ENCODE data around the gene FUT2. TPM values are rescaled to one million over a fixed set of nuclear protein-coding genes. Genes with fewer than 3 reads are reported as not detected.

Gene FUT2
- polyA plus RNA-seq, 3 donors: not detected

DNA sequence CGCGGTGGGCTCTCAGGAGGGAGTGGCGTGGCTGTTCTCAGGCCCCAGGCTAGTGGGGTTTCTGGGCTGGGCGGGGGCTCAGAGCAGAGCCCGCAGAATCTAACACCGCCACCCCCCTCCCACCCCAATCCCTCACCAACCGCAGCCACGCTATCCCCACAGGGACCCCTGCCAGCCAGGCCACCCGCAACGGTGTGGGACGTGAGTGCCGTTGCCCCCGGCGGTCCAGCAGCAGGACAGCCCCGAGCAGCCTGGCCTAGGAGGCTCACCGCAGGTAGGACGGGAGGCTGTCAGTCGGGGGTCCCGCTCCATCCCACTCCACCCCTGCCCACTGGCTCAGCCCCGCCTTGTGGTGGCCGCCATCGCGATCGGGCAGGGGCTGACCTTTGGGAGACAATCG, 22.8 kb upstream of the FUT2 start, which contains the start of gene NTN5:
TSS of gene NTN5 (minus strand) at position 24 of the 400 bp plus-strand sequence. CDS start 2,031 bp downstream, outside the sequence.
- no peaks in the 10 kb centered on the region for H3K36me3 Mint-ChIP-seq
- intact Hi-C loops (cut with micrococcal nuclease): no loop called here
- WGBS (ENCODE audit: insufficient coverage): 94% methylated on average over 21 of the region's 25 CpGs
- no peaks in the 10 kb centered on the region for H3K9me3 ChIP-seq (replicated peaks in 1 of 2; ENCODE audit: control insufficient read depth in 1 of 2, insufficient read depth in 1 of 2, low read length in 2 of 2)
- H2AFZ ChIP-seq (ENCODE audit: insufficient read depth, low read depth, low read length, poor library complexity, severe bottlenecking): no peak within 1 kb of the TSS
- no peak for DNase-seq
- no peak within 1 kb of the TSS for H3K27ac Mint-ChIP-seq
- peaks cover 8% of the 10 kb centered on the region for H3K4me1 Mint-ChIP-seq
- no peaks in the 10 kb centered on the region for H4K20me1 ChIP-seq (ENCODE audit: insufficient read depth, low read length)
- H3K79me2 ChIP-seq (ENCODE audit: insufficient read depth, low read length): no peaks in the 10 kb centered on the region
- no peaks in the 10 kb centered on the region for H3K27me3 ChIP-seq (ENCODE audit: control insufficient read depth in 2 of 2, insufficient read depth in 2 of 2, low read length in 2 of 2)
- no peak within 1 kb of the TSS for H3K4me3 ChIP-seq (replicated peaks in 1 of 3; ENCODE audit: low read depth in 2 of 3, low read length in 3 of 3)
- H3K9me3 Mint-ChIP-seq: peaks cover 0 to 7% (median 5%) of the 10 kb centered on the region in 7 donors
- TF ChIP-seq, protein P1, sequence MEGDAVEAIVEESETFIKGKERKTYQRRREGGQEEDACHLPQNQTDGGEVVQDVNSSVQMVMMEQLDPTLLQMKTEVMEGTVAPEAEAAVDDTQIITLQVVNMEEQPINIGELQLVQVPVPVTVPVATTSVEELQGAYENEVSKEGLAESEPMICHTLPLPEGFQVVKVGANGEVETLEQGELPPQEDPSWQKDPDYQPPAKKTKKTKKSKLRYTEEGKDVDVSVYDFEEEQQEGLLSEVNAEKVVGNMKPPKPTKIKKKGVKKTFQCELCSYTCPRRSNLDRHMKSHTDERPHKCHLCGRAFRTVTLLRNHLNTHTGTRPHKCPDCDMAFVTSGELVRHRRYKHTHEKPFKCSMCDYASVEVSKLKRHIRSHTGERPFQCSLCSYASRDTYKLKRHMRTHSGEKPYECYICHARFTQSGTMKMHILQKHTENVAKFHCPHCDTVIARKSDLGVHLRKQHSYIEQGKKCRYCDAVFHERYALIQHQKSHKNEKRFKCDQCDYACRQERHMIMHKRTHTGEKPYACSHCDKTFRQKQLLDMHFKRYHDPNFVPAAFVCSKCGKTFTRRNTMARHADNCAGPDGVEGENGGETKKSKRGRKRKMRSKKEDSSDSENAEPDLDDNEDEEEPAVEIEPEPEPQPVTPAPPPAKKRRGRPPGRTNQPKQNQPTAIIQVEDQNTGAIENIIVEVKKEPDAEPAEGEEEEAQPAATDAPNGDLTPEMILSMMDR (IDR thresholded peaks at IDR 0.05): no peak
- peaks cover 0 to 7% of the 10 kb centered on the region in 2 donors for H3K4me1 ChIP-seq (ENCODE audit: control insufficient read depth in 1 of 2, insufficient read depth in 2 of 2, low read length in 2 of 2)
- no peak within 1 kb of the TSS for H3K9ac ChIP-seq (ENCODE audit: insufficient read depth, low read length, poor library complexity, severe bottlenecking)
- no peak within 1 kb of the TSS for H3K4me2 ChIP-seq (replicated peaks; ENCODE audit: extremely low read depth, low read length, poor library complexity, severe bottlenecking)
- H3K4me3 Mint-ChIP-seq: no peak within 1 kb of the TSS
- no peaks in the 10 kb centered on the region for H3K36me3 ChIP-seq (replicated peaks in 1 of 2; ENCODE audit: control insufficient read depth in 1 of 2, insufficient read depth in 2 of 2, low read length in 2 of 2)
- peaks cover 2 to 4% (median 3%) of the 10 kb centered on the region in 3 donors for H3K27me3 Mint-ChIP-seq (ENCODE audit: low read depth in 3 of 3)
- no peak within 1 kb of the TSS for H3K27ac ChIP-seq (ENCODE audit: low read depth in 1 of 2, low read length in 2 of 2)

DNA sequence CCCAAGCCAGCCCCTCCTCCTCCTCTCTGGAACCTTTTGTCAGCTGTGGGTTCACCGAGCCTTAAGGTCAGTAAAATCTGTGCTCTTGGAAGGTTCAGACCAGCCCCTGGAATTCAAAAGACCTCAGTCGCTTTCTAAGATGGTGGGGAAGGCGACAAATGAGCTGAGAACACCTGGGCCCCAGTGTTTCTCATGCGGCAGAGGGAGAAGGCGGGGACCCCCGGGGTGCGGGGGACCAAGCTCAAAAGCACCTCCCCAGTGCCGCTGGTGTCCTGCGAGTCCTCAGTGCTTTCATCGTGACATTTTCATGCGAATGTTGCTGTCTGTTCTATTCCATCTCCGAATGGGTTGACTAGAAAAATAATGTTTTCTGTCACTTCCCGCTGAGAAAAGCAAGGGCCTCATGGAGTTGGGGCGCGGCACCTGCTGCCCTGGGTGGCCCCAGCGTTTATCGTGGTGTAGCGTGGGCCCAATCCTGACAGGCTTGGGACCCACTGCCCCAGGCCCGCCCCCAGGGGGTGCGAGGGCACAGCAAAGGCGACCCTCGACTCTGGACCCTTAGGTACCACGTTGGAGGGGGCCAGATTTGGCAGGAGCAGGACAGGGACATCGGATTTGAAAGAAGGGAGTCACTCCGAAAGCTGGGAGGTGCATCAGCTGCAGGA, 22.2 kb upstream of the FUT2 start:
- Histone ChIP-seq H3K4me2 (replicated peaks; ENCODE audit: extremely low read depth, low read length, poor library complexity, severe bottlenecking) (no peak overlapping the region), H2AFZ (ENCODE audit: insufficient read depth, low read depth, low read length, poor library complexity, severe bottlenecking) (no peak overlapping the region), H4K20me1 (ENCODE audit: insufficient read depth, low read length) (no peaks in the 10 kb centered on the region), H3K4me1 (ENCODE audit: control insufficient read depth in 1 of 2, insufficient read depth in 2 of 2, low read length in 2 of 2) (peaks cover 0 to 7% of the 10 kb centered on the region in 2 donors), H3K36me3 (replicated peaks in 1 of 2; ENCODE audit: control insufficient read depth in 1 of 2, insufficient read depth in 2 of 2, low read length in 2 of 2) (no peaks in the 10 kb centered on the region), H3K9me3 (replicated peaks in 1 of 2; ENCODE audit: control insufficient read depth in 1 of 2, insufficient read depth in 1 of 2, low read length in 2 of 2) (no peaks in the 10 kb centered on the region), H3K27me3 (ENCODE audit: control insufficient read depth in 2 of 2, insufficient read depth in 2 of 2, low read length in 2 of 2) (no peaks in the 10 kb centered on the region), H3K9ac (ENCODE audit: insufficient read depth, low read length, poor library complexity, severe bottlenecking) (no peak overlapping the region), H3K4me3 (replicated peaks in 1 of 3; ENCODE audit: low read depth in 2 of 3, low read length in 3 of 3) (no peak overlapping the region), H3K27ac (ENCODE audit: low read depth in 1 of 2, low read length in 2 of 2) (no peak overlapping the region), H3K79me2 (ENCODE audit: insufficient read depth, low read length) (no peaks in the 10 kb centered on the region)
- 85% methylated on average over 25 of the region's 25 CpGs for WGBS (ENCODE audit: insufficient coverage)
- TF ChIP-seq, protein P1 (IDR thresholded peaks at IDR 0.05): no peak
- intact Hi-C loops (cut with micrococcal nuclease): no loop called here
- peaks cover 8% of the 10 kb centered on the region for H3K4me1 Mint-ChIP-seq
- peaks cover 2 to 4% (median 3%) of the 10 kb centered on the region in 3 donors for H3K27me3 Mint-ChIP-seq (ENCODE audit: low read depth in 3 of 3)
- no peak for DNase-seq
- H3K4me3 Mint-ChIP-seq: no peak overlapping the region
- H3K27ac Mint-ChIP-seq: no peak overlapping the region
- H3K9me3 Mint-ChIP-seq: peaks cover 0 to 7% (median 5%) of the 10 kb centered on the region in 7 donors
- no peaks in the 10 kb centered on the region for H3K36me3 Mint-ChIP-seq

All from CD14-positive monocyte (primary cell).